ENCODE data around the gene ADAT2. TPM values are rescaled to one million over a fixed set of nuclear protein-coding genes. Genes with fewer than 3 reads are reported as not detected.

The ADAT2 gene
- total and polyA plus RNA-seq, 10 of the 15 experiments (the other 5 are each of a cell fraction or from before 2014, with no cell fraction given) = 7.8 to 38.6 (median 17.3) TPM

DNA sequence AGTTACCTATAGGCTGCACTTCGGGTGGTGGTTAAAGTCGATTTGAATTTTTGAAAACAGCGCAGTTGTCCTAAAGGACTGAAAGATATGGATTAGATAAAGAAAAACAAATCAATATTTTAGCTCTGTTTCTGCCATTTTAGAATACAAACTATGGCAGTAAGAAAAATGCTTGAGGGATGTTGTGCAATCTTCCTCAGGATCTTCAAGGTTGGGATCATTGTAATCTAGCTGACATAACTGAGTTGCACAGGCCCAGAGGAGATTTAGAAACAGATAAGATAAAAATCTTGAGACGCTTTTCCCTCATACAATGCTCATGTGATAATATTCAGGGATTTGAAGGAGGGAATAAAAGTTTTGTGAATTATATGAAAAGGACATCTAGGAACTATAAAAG, 1.0 kb upstream of the ADAT2 start:
- peak overlapping the region; percentile 80 for H3K27ac ChIP-seq (ENCODE audit: control insufficient read depth, insufficient read depth)
- BruUV-seq (replicated peaks) = no TSS peak
- intact Hi-C loops (cut with micrococcal nuclease; ENCODE audit: unreplicated experiment) (loop anchor here (5.0 kb wide), 2 partner anchors 391 to 611 kb away; partner anchors contain the start of gene LTV1), in situ Hi-C loops (cut with MboI) (no loop called here)
- 22% methylated on average over 4 of the region's 4 CpGs for WGBS (ENCODE audit: insufficient coverage, insufficient replicate concordance, low lambda C conversion rate, missing lambda C conversion rate)
- H3K4me3 ChIP-seq = peak overlapping the region; percentile 79
- 0 out of 2 replicates have a peak, but pooled peaks have one; percentile 24 for TF ChIP-seq MXI1 (IDR thresholded peaks at IDR 0.05; ENCODE audit: low read depth, low read length)
- TF ChIP-seq, protein P1, sequence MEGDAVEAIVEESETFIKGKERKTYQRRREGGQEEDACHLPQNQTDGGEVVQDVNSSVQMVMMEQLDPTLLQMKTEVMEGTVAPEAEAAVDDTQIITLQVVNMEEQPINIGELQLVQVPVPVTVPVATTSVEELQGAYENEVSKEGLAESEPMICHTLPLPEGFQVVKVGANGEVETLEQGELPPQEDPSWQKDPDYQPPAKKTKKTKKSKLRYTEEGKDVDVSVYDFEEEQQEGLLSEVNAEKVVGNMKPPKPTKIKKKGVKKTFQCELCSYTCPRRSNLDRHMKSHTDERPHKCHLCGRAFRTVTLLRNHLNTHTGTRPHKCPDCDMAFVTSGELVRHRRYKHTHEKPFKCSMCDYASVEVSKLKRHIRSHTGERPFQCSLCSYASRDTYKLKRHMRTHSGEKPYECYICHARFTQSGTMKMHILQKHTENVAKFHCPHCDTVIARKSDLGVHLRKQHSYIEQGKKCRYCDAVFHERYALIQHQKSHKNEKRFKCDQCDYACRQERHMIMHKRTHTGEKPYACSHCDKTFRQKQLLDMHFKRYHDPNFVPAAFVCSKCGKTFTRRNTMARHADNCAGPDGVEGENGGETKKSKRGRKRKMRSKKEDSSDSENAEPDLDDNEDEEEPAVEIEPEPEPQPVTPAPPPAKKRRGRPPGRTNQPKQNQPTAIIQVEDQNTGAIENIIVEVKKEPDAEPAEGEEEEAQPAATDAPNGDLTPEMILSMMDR (IDR thresholded peaks at IDR 0.05 in 2 of 3, conservative IDR thresholded peaks at IDR 0.05 in 1 of 3; ENCODE audit: control insufficient read depth in 2 of 3, extremely low read depth in 1 of 3, insufficient read depth in 1 of 3, low read depth in 3 of 3, low read length in 3 of 3) = no peak
- TF ChIP-seq KLF5 (IDR thresholded peaks at IDR 0.05; ENCODE audit: partially characterized antibody) = no peak
- ChIA-PET CTCF (interaction anchor here (0.8 to 1.2 kb wide), 2 partner anchors 9 to 24 kb away, joined by 3 read pairs; no protein-coding TSS in a partner anchor), POLR2A (no interaction called here), RAD21 (ENCODE audit: unreplicated experiment) (interaction anchor here (1.1 to 1.4 kb wide), 3 partner anchors 25 to 62 kb away, joined by 3 read pairs; no protein-coding TSS in a partner anchor), SMC1A (ENCODE audit: uncharacterized antibody, unreplicated experiment) (interaction anchor here (1.4 to 1.8 kb wide), 2 partner anchors 30 to 60 kb away, joined by 4 read pairs; partner anchors contain the start of gene FUCA2)
- no peaks in the 10 kb centered on the region for H3K36me3 ChIP-seq (ENCODE audit: control insufficient read depth in 2 of 2, insufficient read depth in 2 of 2, low read length in 1 of 2)
- peak overlapping the region; percentile 64 for H3K4me2 ChIP-seq (ENCODE audit: control insufficient read depth, insufficient read depth)
- no peaks in the 10 kb centered on the region for H3K27me3 ChIP-seq (replicated peaks in 1 of 2; ENCODE audit: control insufficient read depth in 2 of 2, insufficient read depth in 2 of 2, low read length in 1 of 2)
- H3K9ac ChIP-seq (ENCODE audit: control insufficient read depth, insufficient read depth, low read length) = peak overlapping the region; percentile 87
- no peaks in the 10 kb centered on the region for H4K20me1 ChIP-seq (ENCODE audit: control insufficient read depth, insufficient read depth)
- H2AFZ ChIP-seq (ENCODE audit: control insufficient read depth, low read depth, low read length) = peak overlapping the region; percentile 94
- FAIRE-seq = no peak
- no peaks in the 10 kb centered on the region; the same call in 1 of the 2 replicates for H3K4me1 ChIP-seq (ENCODE audit: control insufficient read depth, insufficient read depth, low read length)
- no peak for DNase-seq (ENCODE audit: low read depth, low spot score)
- ATAC-seq = no peak
- no peaks in the 10 kb centered on the region for H3K9me3 ChIP-seq (replicated peaks; ENCODE audit: control insufficient read depth, insufficient read depth, low read length)
- H3K79me2 ChIP-seq (ENCODE audit: control insufficient read depth, insufficient read depth, low read length) = peaks cover 46% of the 10 kb centered on the region

All from GM12878 (cell line).